HUES64 (cell line): ENCODE results near the gene COX10.

Source experiments
- H3K27ac ChIP-seq: 2 replicates; pipeline ENCODE4 v1.7.0; 2013; ENCODE audit warnings: low read depth, low read length, inconsistent platforms
- H3K27me3 ChIP-seq: 2 replicates; pipeline ENCODE4 v1.6.1; 2013; ENCODE audit warnings: mild to moderate bottlenecking, low read length; ENCODE audit not compliant: insufficient read depth
- H3K36me3 ChIP-seq: 2 replicates; pipeline ENCODE4 v1.6.1; 2013; ENCODE audit warnings: mild to moderate bottlenecking, low read length; ENCODE audit not compliant: insufficient read depth
- H3K4me1 ChIP-seq: 2 replicates; pipeline ENCODE4 v1.6.1; 2013; ENCODE audit warnings: mild to moderate bottlenecking, low read length, moderate library complexity; ENCODE audit not compliant: insufficient read depth
- H3K4me3 ChIP-seq: 2 replicates; pipeline ENCODE4 v1.5.1; 2013; ENCODE audit warnings: mild to moderate bottlenecking, low read length, moderate library complexity
- H3K9ac ChIP-seq: 2 replicates; pipeline ENCODE4 v1.6.1; 2013; ENCODE audit warnings: mild to moderate bottlenecking, low read depth, low read length
- H3K9me3 ChIP-seq: 2 replicates; pipeline ENCODE4 v1.6.1; 2013; ENCODE audit warnings: low read depth, low read length; ENCODE audit not compliant: insufficient read depth
- WGBS: fragments of 150-250, 120-280 bp; methylation state at CpG from one replicate; pipeline ENCODE4 v1.1.7; 2013; ENCODE audit warnings: missing lambda C conversion rate; 5-methylcytosine and 5-hydroxymethylcytosine counted together

COX10 gene

GRCh38 chr17:14070344-14070984, 1.2 kb downstream of the COX10 start:
- peaks cover 7% of the 10 kb centered on the region; the same call in 1 of the 2 replicates for H3K4me1 ChIP-seq
- H3K9me3 ChIP-seq = no peaks in the 10 kb centered on the region
- H3K4me3 ChIP-seq = peak overlapping the region; percentile 99
- peaks cover 28% of the 10 kb centered on the region for H3K36me3 ChIP-seq
- H3K9ac ChIP-seq = peak overlapping the region; percentile 96; the same call in 1 of the 2 replicates
- 88% methylated on average over 5 of the region's 6 CpGs for WGBS
- no peaks in the 10 kb centered on the region for H3K27me3 ChIP-seq
- H3K27ac ChIP-seq = no peak overlapping the region

- H3K27ac ChIP-seq = no peak overlapping the region
- no peaks in the 10 kb centered on the region for H3K9me3 ChIP-seq
- no peaks in the 10 kb centered on the region for H3K27me3 ChIP-seq
- H3K4me3 ChIP-seq = no peak overlapping the region
- 91% methylated on average over 5 of the region's 5 CpGs for WGBS
- H3K4me1 ChIP-seq = peaks cover 7% of the 10 kb centered on the region; the same call in 1 of the 2 replicates
- H3K9ac ChIP-seq = no peak overlapping the region
- peaks cover 39% of the 10 kb centered on the region for H3K36me3 ChIP-seq
These were observed 3.6 kb downstream of the COX10 start for GRCh38 chr17:14072881-14073280.

GRCh38 chr17:14078027-14078426, 8.7 kb downstream of the COX10 start:
- Histone ChIP-seq H3K9ac (no peak overlapping the region), H3K27ac (no peak overlapping the region), H3K9me3 (no peaks in the 10 kb centered on the region), H3K4me3 (no peak overlapping the region), H3K4me1 (no peaks in the 10 kb centered on the region), H3K36me3 (peaks cover 74% of the 10 kb centered on the region), H3K27me3 (no peaks in the 10 kb centered on the region)
- 95% methylated on average over 3 of the region's 3 CpGs for WGBS

- H3K9ac ChIP-seq = no peak overlapping the region
- no peak overlapping the region for H3K4me3 ChIP-seq
- H3K27ac ChIP-seq = no peak overlapping the region
- H3K9me3 ChIP-seq = no peaks in the 10 kb centered on the region
- H3K27me3 ChIP-seq = no peaks in the 10 kb centered on the region
- WGBS = 94% methylated on average over 4 of the region's 4 CpGs
- peaks cover 60% of the 10 kb centered on the region for H3K36me3 ChIP-seq
- H3K4me1 ChIP-seq = no peaks in the 10 kb centered on the region
These were observed 11.5 kb downstream of the COX10 start for GRCh38 chr17:14080847-14081251.

- Histone ChIP-seq H3K27ac (no peak overlapping the region), H3K36me3 (peaks cover 40% of the 10 kb centered on the region), H3K9ac (no peak overlapping the region), H3K4me1 (no peaks in the 10 kb centered on the region), H3K27me3 (no peaks in the 10 kb centered on the region), H3K9me3 (no peaks in the 10 kb centered on the region), H3K4me3 (no peak overlapping the region)
- WGBS = 95% methylated on average over 8 of the region's 8 CpGs
These were observed 13.5 kb downstream of the COX10 start for GRCh38 chr17:14082848-14083247.

- Histone ChIP-seq H3K9me3 (no peaks in the 10 kb centered on the region), H3K9ac (no peak overlapping the region), H3K4me3 (no peak overlapping the region), H3K27ac (no peak overlapping the region), H3K27me3 (no peaks in the 10 kb centered on the region), H3K36me3 (peaks cover 22% of the 10 kb centered on the region), H3K4me1 (peaks cover 6% of the 10 kb centered on the region)
- WGBS = 96% methylated on average over 2 of the region's 2 CpGs
These were observed 15.7 kb downstream of the COX10 start for GRCh38 chr17:14084955-14085354.

- H3K4me3 ChIP-seq = no peak overlapping the region
- H3K4me1 ChIP-seq = peaks cover 6% of the 10 kb centered on the region
- H3K27me3 ChIP-seq = no peaks in the 10 kb centered on the region
- no peaks in the 10 kb centered on the region for H3K9me3 ChIP-seq
- H3K9ac ChIP-seq = no peak overlapping the region
- H3K27ac ChIP-seq = no peak overlapping the region
- peaks cover 16% of the 10 kb centered on the region for H3K36me3 ChIP-seq
- WGBS = no CpG with 5 or more reads among the region's 2 CpGs
These were observed 16.9 kb downstream of the COX10 start for GRCh38 chr17:14086189-14086588.

GRCh38 chr17:14089179-14089578, 19.9 kb downstream of the COX10 start:
- H3K4me3 ChIP-seq = no peak overlapping the region
- peaks cover 11% of the 10 kb centered on the region for H3K4me1 ChIP-seq
- H3K9me3 ChIP-seq = no peaks in the 10 kb centered on the region
- 97% methylated on average over 1 of the region's 1 CpG for WGBS
- no peak overlapping the region for H3K9ac ChIP-seq
- H3K36me3 ChIP-seq = no peaks in the 10 kb centered on the region
- no peak overlapping the region for H3K27ac ChIP-seq
- no peaks in the 10 kb centered on the region for H3K27me3 ChIP-seq

GRCh38 chr17:14091367-14091766, 22.1 kb downstream of the COX10 start:
- no peaks in the 10 kb centered on the region for H3K9me3 ChIP-seq
- H3K4me1 ChIP-seq = peaks cover 11% of the 10 kb centered on the region
- no peaks in the 10 kb centered on the region for H3K36me3 ChIP-seq
- H3K27ac ChIP-seq = no peak overlapping the region
- H3K4me3 ChIP-seq = no peak overlapping the region
- no peaks in the 10 kb centered on the region for H3K27me3 ChIP-seq
- no peak overlapping the region for H3K9ac ChIP-seq
- 84% methylated on average over 4 of the region's 4 CpGs for WGBS

- H3K9me3 ChIP-seq = no peaks in the 10 kb centered on the region
- no peaks in the 10 kb centered on the region for H3K36me3 ChIP-seq
- H3K27ac ChIP-seq = no peak overlapping the region
- 100% methylated on average over 1 of the region's 1 CpG for WGBS
- H3K4me3 ChIP-seq = no peak overlapping the region
- no peak overlapping the region for H3K9ac ChIP-seq
- no peaks in the 10 kb centered on the region for H3K27me3 ChIP-seq
- H3K4me1 ChIP-seq = peaks cover 14% of the 10 kb centered on the region
These were observed 23.5 kb downstream of the COX10 start for GRCh38 chr17:14092808-14093207.

- no peaks in the 10 kb centered on the region for H3K9me3 ChIP-seq
- H3K27me3 ChIP-seq = no peaks in the 10 kb centered on the region
- no peaks in the 10 kb centered on the region for H3K36me3 ChIP-seq
- no peak overlapping the region for H3K9ac ChIP-seq
- H3K4me1 ChIP-seq = peaks cover 13% of the 10 kb centered on the region
- no peak overlapping the region for H3K4me3 ChIP-seq
- H3K27ac ChIP-seq = no peak overlapping the region
- WGBS = 95% methylated on average over 7 of the region's 7 CpGs
These were observed 25.6 kb downstream of the COX10 start for GRCh38 chr17:14094676-14095601.
